GM21515 (cell line): Measurements from ENCODE around the gene NEUROG1.

ENCODE experiments used
- ATAC-seq: cut with Tn5 transposase; IDR thresholded peaks from one replicate; pipeline ENCODE4 v1.9.1; 2021; ENCODE audit not compliant: unreplicated experiment

NEUROG1 gene

GRCh38 chr5:135564331-135564730 is 28.6 kb upstream of the NEUROG1 start:
- no peak for ATAC-seq

GRCh38 chr5:135561266-135561665 is 25.5 kb upstream of the NEUROG1 start:
- no peak for ATAC-seq

- peak; percentile 94 for ATAC-seq
Observed at GRCh38 chr5:135560858-135561257, 25.1 kb upstream of the NEUROG1 start.

DNA sequence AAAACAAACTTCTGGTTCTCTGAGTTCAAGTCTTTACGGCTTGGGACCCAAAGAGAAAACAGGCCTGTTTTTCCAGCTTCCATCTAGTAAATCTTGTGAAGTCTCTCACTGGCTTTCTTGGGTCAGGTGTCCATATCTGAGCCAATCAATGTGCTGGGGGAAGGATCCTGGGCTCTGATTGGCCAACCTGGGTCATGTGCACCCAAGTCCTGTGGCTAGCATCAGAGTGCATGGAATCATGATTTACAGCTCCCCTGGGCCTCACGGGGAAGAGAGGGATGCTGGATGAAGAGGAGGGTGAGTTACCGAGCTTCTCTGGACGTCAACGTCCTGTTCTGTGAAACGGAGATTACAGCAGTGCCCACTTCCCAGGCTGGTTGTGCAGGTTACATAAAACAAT is 23.6 kb upstream of the NEUROG1 start:
- ATAC-seq, result no peak

- ATAC-seq, result no peak
Observed at GRCh38 chr5:135557076-135557838, 21.5 kb upstream of the NEUROG1 start.

DNA sequence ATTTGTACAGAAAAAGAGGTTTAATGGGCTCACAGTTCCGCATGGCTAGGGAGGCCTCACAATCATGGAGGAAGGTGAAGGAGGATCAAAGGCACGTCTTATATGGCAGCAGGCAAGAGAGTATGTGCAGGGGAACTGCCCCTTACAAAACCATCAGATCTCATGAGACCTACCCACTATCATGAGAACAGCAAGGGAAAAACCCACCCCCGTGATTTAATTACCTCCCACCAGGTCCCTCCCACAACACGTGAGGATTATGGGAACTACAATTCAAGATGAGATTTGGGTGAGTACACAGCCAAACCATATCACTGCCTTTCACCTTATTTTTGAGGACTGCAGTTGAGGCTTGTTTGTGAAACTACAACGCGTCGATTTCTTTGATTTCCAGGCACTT is 20.9 kb upstream of the NEUROG1 start:
- ATAC-seq, result no peak

- no peak for ATAC-seq
Observed at GRCh38 chr5:135555530-135555929, 19.8 kb upstream of the NEUROG1 start.

DNA sequence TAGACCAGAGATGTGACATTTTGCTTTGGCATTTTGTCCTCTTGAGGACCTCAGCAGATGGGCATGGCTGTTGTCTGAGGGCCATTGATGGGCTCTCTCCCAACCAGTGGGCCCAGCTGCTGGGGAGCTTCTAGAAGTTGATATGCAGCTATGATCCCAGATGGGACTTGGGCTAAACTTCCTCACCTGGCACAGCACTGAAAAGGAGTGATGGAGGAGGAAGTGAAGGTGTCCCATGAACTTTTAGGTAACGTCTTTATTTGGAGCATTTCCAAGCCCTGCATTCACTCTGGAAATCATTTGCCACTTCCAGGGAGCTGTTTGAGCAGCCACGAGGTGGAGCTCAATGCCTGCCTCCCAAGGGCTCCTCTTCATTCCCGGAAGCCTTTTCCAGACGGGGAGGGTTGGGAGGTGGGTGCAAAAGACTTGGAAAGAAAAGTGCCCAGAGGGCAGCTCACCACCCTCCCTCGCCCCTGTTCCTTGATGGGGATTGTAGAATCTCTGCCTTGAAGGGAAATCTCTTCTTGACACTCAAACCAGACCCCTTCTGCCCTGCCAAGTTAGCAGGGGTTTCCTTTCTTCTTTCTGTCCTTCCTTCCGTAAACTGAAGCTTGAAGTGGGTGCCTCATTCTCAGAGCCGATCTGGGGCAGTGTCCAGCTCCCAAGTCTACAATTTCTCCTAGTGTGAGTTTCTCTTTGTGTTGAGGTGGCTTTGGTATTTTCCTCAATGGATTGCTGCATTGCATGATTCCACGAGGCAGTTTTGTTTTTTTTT is 18.1 kb upstream of the NEUROG1 start:
- no peak for ATAC-seq

- no peak for ATAC-seq
Observed at GRCh38 chr5:135551593-135552447, 16.1 kb upstream of the NEUROG1 start.

- ATAC-seq, result no peak
Observed at GRCh38 chr5:135549413-135549812, 13.6 kb upstream of the NEUROG1 start.

DNA sequence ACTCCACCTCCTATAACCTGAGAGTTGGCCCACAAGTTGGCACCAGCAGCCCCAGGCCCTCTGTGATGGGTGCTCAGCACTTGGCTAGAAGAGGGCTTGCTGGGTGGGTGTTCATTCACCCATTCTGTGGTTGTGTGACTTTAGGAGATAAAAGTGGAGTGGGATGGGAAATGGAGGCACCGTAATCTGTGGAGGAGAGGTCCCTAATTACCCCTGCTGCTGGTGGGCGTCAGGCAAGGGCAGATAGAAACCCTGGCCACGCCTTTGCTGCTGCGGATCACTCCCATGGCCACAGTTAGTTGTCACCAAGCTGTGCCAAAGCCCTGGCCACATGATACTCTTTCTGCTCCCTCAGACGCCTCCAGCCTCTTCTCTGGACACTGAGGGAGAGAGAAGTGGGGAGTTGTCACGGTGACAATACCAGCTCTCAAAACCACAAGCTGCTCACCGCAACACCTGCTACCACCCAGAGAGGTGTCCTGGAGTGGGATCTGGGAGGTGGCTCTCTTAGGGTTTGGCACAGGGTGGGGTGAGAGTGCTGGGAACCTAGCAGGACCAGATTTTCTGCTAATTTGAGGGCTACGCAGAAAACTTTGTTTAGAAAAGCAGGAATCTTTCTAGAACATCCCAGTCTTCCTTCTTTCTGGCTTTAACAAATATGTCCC is 12.0 kb upstream of the NEUROG1 start:
- no peak for ATAC-seq

DNA sequence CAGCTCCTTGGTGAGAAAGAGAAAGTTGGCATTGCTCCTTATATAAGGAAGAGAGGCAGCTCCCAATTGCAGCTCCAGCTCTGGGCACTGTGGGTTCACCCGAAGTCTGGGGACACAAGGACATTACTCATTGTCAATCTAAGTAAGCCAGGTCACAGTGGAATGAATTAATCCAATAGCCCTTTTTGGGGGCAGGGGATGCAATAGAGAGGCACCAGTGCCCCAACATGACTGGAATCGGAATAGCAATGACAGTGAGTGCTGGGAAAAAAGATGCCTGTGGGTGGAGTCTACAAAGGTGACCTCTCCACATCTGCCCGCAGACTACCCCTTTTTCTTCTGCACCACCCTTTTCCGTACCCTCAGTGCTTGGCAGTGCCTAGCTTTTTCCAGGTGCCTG is 11.1 kb upstream of the NEUROG1 start:
- ATAC-seq, result no peak

DNA sequence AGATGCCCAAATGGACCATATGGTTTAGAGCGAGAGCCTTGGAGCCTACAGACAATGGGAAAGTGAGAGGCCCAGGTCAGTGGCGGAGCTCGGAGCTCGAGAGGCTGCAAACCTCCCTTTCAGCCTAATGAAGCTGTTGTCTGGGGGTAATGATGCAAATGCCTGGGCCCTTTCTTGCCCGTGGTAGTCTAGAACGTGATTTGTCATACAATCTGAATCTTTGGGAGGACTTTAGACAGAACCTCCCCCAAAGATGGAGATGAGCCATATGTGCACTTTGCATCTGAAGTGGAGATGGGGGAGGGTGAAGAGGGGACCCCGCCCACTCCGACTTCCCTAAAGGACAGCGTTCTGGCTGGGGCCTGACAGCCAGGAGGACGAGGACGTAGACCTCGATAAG is 10.3 kb upstream of the NEUROG1 start:
- no peak for ATAC-seq

DNA sequence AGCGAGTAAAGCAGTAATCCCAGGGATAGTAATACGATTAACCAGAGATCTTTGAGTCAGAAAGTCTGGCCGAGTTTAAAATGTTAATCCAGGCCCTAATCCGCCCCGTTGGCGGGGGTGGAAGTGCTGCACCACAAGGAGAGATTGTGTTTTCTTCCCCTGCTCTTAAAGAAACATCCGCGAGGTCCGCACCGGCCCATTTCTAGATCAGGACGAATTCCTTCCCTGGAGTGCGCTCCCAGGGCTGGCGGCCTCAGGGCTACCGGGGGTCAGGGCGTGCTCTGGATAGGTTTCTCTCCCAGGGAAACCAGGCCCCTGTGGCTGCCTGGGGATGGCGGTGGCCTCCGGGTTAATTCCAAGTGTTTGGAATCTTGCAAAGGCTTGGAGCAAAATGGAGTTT is 9.3 kb upstream of the NEUROG1 start:
- ATAC-seq, result no peak

GRCh38 chr5:135543485-135544304 is 7.9 kb upstream of the NEUROG1 start:
- no peak for ATAC-seq

- no peak for ATAC-seq
Observed at GRCh38 chr5:135543001-135543484, 7.3 kb upstream of the NEUROG1 start.

- no peak for ATAC-seq
Observed at GRCh38 chr5:135541807-135542502, 6.2 kb upstream of the NEUROG1 start.

GRCh38 chr5:135539430-135540005 is 3.8 kb upstream of the NEUROG1 start:
- no peak for ATAC-seq

- ATAC-seq, result no peak
Observed at GRCh38 chr5:135538261-135538660, 2.5 kb upstream of the NEUROG1 start.
